GM12872 (cell line): ENCODE data around the gene FASTK.

ENCODE experiments used
- CTCF ChIP-seq: IDR thresholded peaks from 3 replicates; pipeline ENCODE4 v1.5.1; 2011; ENCODE audit warnings: low read depth, mild to moderate bottlenecking, low read length, moderate library complexity; ENCODE audit not compliant: insufficient read depth

FASTK gene

DNA sequence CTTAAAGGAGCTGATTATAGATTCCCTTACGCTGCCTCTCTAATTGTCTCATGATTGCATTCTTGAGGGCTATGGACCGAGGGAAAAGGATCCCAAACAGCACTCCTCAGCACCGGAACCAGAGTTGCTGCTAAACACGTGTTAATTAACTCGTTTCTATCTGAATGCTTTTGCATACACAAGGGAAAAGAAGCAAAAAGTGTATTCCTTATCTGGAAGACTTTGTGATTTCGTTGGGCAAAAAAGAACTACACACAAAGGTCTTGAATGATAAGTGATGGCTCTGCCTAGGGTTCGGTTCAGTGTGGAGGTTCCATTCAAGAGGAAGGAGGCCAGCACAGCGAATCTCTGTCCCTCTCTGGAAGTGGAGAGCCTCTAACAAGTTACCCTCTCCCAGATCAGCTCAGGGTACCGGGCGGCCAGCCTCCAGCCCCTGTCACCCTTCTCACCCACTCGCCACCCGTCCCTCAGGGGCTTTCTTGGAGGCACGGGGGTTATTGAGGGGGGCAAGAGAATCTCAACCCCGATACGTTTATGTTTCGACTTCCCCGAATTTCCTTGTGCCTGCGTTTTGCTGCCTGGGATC, 21.7 kb downstream of the FASTK start:
- no peak for TF ChIP-seq CTCF

- no peak for TF ChIP-seq CTCF
These were observed 22.4 kb downstream of the FASTK start for GRCh38 chr7:151057989-151058780.

DNA sequence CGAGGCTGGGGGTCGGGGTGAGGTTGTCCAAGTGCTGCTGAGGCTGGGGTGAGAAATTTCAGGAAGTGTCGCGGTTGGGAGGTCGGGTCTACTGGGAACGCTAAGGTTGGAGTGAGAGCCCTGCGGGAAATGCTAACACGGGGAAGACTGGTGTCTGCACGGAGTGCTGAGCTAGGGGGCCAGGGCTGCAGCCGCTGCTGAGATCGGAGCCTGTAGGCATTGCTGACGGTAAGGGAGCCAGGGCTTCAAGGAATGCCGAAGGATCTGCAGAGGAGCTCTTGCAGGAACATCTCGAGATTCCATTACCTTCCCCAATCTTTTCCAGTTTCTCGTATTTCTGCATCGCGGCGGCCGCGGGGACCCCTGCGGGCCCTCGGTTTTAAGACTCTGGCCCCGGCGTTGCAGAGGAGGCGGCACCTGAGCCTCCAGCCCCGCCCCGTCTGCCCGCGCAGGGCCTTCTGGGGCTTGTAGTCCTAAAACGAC, 23.1 kb downstream of the FASTK start, which contains the start of gene CDK5:
Gene CDK5 (minus strand): TSS at position 392 of the 483 bp plus-strand sequence. CDS start 49 bp downstream, at position 343.
- no peak for TF ChIP-seq CTCF

DNA sequence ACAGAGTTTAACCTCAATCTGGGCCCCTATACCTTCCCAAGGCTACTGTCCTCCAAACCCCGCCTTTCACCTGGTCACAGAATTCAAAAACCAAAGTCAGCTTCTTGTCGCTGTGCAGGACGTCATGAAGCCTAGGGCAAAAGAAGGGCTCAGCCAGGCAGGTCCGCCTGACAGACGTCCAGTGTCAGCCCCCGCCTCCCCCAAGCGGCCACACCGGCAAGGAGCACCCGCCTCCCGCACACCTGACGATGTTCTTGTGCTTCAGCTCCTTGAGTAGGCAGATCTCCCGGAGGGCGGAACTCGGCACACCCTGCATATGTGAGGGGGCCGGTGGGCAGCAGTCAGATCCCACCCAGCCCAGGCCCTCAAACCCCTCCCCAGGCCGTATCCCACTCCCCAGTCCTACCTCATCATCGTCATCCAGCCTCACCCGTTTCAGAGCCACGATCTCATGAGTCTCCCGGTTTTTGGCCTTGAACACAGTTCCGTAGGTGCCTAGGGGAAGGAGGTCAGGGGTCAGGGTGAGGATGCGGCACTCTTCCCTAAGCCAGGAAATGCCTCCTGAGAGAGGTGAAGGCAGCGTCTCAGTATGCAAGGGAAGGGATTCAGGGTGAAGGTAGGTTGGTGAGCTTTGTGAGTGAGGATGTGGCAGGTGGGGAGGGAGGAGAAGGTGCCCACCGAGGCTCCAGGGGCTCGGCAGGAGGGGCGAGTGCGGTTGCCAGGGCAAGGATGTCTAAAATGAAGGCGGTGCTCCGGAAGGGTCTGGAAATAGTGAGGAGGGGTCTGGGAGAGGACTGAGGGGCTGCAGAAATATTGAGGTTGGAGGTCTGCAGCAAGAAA, 23.7 kb downstream of the FASTK start:
- no peak for TF ChIP-seq CTCF

DNA sequence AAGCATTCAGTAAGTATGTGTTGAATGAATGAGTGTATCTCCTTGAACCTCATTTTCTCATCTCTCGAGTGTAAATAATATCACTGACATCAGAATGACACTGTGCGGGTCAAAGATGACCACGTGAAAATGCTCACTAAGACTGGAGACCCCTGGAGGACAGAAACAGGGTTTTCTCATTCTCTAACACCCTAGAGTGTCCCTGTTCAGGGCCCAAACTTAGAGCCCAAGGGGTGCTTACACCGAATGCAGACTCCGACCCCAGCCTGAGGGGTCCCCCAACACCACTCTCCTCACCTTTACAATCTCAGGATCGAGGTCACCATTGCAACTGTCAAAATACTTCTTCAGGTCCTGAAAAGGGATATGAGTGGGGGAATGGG, 24.3 kb downstream of the FASTK start:
- no peak for TF ChIP-seq CTCF

- TF ChIP-seq CTCF, result no peak
These were observed 26.9 kb downstream of the FASTK start for GRCh38 chr7:151053751-151054150.

- no peak for TF ChIP-seq CTCF
These were observed 27.5 kb downstream of the FASTK start for GRCh38 chr7:151053096-151053495.
